Fibroblast of skin of abdomen (primary cell): Measurements from ENCODE around the gene MPZL2. TPM values are rescaled to one million over a fixed set of nuclear protein-coding genes. Genes with fewer than 3 reads are reported as not detected.
"Not testable (repeated sequence)": the region's sequence is repeated elsewhere in the genome, so short reads cannot be mapped to it uniquely, and the experiment has no call there.

ENCODE experiments used
- DNase-seq: peaks from one replicate; pipeline ENCODE4 v3.0.0-alpha.2; 2013
- polyA plus RNA-seq, 2 experiments: library from polyadenylated mRNA; unstranded; fragments of 120-200 nt; gene quantifications; one replicate each; pipeline ENCODE4 v1.2.1, GENCODE V29; 2013; ENCODE audit not compliant: insufficient read length in 2 of 2

Gene MPZL2
- polyA plus RNA-seq (2013, experiment 1 of 2; ENCODE audit: insufficient read length): not detected
- not detected for polyA plus RNA-seq (2013, experiment 2 of 2; ENCODE audit: insufficient read length)

- DNase-seq: no peak
These were observed at the start of gene MPZL2 for GRCh38 chr11:118263695-118264568. Gene MPZL2, minus strand, starts transcription at chr11:118264297. Its CDS starts 144 bp downstream, at chr11:118264153.

DNA sequence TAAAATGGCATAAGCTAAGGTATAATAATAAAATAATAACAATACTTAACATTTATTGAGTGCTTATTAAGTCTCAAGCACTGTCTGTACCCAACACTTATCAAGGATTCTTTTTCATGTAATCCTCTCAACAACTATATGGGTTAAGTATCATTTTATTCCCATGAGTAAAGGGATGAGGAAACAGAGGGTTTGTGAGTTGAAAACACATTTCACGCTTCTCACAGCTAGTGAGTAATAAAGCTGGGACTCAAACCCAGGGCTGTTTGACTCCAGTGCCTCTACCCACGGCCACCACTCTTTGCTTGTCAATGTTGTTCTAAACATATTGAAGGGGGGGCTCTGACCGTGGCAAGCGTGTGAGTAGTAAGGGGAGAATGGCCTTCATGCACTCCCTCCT, 49.1 kb upstream of the MPZL2 start:
- DNase-seq: peak; percentile 21

GRCh38 chr11:118312328-118312727, 48.2 kb upstream of the MPZL2 start:
- no peak for DNase-seq

- no peak for DNase-seq
These were observed 47.4 kb upstream of the MPZL2 start for GRCh38 chr11:118311518-118311917.

- DNase-seq: no peak
These were observed 46.8 kb upstream of the MPZL2 start for GRCh38 chr11:118310781-118311485.

DNA sequence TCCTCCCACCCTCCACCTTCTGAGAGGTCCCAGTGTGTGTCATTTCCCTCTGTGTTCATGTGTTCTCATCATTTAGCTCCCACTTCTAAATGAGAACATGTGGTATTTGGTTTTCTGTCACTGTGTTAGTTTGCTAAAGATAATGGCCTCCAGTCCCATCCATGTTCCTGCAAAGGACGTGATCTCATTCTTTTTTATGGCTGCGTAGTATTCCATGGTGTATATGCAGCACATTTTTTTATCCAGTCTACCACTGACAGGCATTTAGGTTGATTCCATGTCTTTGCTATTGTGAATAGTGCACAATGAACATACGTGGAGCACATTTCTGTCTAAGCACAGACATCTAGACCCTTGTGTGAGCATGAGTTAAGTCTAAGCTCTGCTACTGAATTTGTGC, 46.2 kb upstream of the MPZL2 start:
- no peak for DNase-seq

DNA sequence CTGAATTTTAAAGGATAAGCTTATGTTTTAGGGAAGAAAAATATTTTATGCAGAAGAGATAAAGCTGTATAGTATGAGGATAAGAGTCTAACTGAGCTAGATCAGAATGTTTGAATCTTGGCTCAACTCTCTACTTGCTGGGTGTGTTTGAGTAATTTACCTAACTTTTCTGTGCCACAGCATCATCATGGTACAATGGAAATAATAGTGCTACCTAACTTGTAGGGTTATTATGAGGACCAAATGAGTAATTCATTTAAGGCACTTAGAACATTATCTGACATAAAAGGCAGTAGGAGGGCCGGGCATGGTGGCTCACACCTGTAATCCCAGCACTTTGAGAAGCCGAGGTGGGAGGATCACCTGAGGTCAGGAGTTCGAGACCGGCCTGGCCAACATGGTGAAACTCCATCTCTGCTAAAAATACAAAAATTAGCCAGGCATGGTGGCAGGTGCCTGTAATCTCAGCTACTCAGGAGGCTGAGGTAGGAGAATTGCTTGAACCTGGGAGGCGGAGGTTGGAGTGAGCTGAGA, 45.0 kb upstream of the MPZL2 start:
- DNase-seq: not testable (repeated sequence)

GRCh38 chr11:118306556-118306955, 42.5 kb upstream of the MPZL2 start:
- no peak for DNase-seq

DNA sequence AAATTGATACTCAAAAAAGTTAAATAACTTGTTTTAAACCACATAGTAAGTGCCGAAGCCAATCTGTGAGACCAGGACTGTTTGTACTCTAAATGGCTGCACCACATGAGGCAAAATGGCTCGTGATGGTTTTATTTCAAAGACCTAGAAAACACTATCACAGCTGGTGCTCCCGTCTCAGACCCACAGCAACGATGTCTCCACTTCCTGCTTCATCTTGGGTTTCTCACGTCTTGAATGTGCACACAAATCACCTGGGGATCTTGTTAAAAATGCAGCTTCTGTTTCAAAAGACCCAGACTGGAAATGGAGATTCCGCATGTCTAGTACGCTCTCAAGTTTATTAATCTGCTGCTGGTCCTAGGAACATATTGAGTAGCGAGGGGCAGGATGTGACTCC, 41.6 kb upstream of the MPZL2 start:
- DNase-seq: no peak

DNA sequence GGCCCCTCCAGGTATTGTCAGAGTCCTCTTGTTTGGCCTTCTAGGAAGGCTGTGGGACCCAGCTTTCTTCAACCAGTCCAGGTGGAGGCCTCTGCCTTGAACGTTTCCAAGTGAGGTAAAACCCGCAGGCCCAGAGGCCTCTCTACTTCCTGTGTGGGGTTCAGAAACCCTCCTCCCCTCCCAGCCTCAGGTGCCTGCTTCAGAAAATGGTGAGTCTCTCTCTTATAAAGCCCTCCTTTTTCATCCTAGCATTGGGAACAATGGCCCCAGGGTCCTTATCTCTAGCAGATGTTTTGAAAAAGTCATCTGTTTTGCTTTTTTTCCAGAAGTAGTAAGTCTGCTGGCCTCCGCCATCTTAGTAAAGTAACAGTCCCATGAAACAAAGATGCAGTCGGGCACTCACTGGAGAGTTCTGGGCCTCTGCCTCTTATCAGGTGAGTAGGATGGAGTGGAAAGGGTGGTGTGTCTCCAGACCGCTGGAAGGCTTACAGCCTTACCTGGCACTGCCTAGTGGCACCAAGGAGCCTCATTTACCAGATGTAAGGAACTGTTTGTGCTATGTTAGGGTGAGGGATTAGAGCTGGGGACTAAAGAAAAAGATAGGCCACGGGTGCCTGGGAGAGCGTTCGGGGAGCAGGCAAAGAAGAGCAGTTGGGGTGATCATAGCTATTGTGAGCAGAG, 40.6 kb upstream of the MPZL2 start, which contains the start of gene CD3E:
Gene CD3E, plus strand, starts transcription at position 163 of the 681 bp plus-strand sequence. Its CDS starts 223 bp downstream, at position 386.
- no peak for DNase-seq

GRCh38 chr11:118304227-118304567, 40.1 kb upstream of the MPZL2 start:
- no peak for DNase-seq

DNA sequence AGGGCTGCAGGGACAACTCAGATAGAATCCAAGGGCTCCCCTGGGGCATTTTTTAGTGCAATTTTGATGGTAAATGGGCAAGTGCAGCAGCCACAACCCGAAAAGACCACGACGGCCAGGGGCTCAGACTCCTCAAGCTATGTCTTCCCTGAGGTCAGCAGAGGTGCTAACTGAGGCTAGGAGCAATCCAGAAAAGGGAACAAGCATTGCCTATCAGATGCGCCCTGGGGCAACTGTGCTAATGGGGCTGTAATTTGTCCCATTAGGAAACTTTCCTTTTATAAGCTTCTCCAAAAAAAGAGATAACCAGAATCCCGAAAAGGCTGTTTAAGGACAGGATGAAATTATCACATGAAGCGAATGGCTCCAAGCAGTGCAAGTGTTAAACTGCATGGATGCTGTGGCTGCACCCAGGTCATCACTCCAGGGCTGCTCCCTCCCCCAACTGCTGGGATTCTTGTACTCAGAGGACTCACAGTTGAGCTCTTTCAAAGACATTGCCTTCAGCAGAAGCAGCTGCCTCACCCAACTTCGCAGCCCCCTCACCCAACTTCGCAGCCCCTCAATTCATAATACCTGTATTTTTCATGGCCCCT, 37.6 kb upstream of the MPZL2 start:
- no peak for DNase-seq

DNA sequence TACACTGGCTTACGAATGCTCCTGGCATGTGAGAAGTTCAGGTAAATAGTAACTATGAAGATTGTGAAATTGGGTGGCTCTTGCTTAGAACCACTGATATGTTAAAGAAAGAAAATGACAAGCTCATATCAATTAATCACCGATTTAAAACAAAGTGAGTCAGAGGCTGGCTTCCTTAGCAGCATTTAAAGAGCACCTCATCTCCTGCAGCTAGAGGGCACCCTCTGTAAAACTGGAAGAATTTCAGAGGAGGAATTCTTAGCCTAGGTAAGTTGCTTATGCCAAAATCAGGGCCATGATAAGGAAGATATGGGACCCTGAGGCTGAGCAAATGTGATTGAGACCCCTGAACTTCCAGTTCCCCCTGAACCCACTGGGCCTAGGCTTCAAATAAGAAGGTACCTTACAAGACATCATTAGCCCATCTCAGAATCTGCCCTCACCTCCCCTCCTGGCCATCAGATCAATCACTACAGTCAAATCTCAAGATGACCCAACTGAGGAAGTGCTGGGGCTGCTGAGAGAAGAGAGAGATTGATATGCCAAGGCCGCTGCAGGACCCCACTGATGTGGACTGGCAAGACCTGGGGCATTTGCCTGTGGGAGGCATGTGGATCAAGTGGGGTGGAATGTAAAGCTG, 31.8 kb upstream of the MPZL2 start:
- DNase-seq: no peak

GRCh38 chr11:118295199-118295598, 31.1 kb upstream of the MPZL2 start:
- no peak for DNase-seq

DNA sequence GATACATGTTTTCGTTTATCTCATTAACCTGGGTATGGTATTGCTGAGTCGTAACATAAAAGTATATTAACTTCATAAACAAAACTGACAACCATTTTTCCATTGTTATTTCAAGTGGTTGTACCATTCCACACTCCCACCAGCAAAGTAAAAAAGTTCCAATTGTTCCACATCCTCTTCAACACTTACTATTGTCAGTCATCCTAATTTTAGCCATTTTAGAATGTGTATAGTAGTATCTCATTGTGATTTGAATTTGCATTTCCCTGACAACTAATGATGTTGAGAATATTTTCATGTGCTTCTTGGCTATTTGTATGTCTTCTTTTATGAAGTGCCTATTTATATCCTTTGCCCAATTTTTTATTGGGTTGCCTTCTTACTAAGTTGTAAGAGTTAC, 30.0 kb upstream of the MPZL2 start:
- DNase-seq: no peak

DNA sequence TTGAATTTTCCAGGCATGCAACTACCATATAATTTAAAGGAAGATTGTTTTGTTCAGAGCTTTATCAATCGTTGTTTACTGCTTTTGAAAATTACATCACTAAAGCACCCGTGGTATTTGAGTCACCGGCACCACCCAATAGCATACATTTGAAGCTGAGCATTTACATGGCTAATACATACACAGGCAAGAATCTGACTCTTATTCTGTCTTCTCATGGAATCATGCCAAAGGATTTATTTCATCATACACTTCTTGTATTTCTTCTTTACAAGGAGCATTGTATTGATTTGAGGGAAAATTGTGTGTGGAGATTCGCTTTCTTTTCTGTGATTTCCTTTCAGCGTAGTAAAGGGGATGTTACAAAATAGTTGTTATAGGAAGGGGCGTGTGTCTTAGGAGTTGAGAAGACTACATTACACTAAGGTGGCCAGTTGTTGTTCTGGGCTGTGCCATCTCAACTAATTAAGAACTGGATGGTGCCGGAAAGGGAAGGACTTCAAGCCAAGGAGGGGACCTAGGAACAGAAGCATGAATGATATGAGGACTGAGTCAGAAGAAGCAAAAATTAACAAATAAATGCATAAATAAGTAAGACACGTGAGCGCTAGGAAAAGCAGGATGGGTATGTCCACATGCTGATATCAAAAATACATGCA, 27.5 kb upstream of the MPZL2 start:
- peak; percentile 27 for DNase-seq

DNA sequence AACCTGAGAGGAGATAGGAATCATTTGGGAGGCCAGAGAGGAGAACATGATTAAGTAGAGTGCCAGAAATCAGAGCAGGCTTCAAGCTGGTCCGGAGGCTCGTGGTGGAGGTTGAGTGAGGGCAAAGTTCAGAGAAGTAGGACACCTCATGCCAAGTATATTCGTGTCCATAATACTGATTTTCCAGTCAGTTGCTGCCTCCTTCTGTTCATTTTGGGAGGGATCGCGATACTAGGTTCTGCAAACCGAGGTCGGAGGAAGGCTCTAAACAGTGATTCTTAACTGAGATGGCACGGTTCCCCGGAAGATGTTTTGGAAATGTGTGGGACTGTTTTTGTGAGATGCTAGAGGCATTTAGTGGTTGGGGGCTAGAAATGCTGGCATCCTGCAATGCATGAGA, 26.8 kb upstream of the MPZL2 start:
- DNase-seq: no peak

DNA sequence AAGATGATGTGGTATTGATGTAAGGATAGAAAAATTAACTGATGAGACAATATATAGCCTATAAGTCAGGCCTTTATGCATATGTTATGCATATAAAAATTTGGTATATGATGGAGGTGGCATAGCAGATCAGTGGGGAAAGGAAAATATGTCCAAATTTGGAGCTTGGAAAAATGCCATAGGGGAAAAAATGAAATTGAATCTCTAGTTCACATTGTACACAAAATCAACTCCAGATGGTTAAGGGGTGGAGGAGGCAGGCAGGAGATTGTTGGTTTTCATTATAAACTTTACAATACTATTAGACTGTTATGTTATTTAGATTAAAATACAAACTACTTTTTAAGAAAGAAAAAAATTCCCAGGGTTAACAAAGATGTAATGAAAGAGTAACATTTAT, 25.3 kb upstream of the MPZL2 start:
- DNase-seq: no peak

DNA sequence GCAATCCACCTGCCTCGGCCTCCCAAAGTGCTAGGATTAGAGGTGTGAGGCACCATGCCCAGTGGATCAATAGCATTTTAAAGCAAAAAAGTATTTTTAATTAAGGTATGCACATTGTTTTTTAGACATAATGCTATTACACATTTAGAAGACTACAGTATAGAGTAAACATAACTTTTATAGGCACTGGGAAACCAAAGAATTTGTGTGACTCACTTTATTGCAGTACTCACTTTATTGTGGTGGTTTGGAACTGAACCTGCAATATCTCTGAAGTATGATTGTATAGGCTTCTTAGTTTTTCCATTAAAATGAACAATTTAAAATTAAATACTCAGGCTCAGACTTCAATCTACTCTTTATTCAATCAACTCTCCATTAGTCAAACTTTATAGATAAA, 22.9 kb upstream of the MPZL2 start:
- peak; percentile 51 for DNase-seq

- no peak for DNase-seq
These were observed 22.4 kb upstream of the MPZL2 start for GRCh38 chr11:118286545-118286944.

DNA sequence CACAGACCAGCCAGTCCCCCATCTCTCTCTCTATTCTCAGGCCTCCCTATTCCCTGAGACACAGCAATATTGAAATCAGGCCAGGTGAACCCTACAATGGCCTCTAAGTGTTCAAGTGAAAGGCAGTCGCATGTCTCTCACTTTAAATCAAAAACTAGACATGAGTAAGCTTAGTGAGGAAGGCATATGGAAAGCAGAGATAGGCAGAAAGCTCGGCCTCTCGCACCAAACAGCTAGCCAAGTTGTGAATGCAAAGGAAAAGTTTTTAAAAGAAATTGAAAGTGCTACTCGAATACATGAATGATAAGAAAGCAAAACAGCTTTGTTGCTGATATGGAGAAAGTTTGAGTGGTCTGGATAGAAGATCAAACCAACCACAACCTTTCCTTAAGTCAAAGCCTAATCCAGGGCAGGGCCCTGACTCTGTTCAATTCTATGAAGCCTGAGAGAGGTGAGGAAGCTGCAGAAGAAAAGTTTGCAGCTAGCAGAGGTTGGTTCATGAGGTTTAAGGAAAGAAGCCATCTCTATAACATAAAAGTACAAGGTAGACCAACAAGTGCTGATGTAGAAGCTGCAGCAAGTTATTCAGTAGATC, 19.8 kb upstream of the MPZL2 start:
- DNase-seq: no peak
